GM21723 (cell line): ENCODE measurements around the gene NPB.

Source experiments
- ATAC-seq: cut with Tn5 transposase; IDR thresholded peaks from one replicate; pipeline ENCODE4 v1.9.1; 2021; ENCODE audit warnings: mild to moderate bottlenecking, moderate library complexity; ENCODE audit not compliant: unreplicated experiment

NPB gene

GRCh38 chr17:81924557-81925532, 22.8 kb downstream of the NPB start:
- ATAC-seq: no peak

- no peak for ATAC-seq
These were observed 23.9 kb downstream of the NPB start for GRCh38 chr17:81925860-81926450.

GRCh38 chr17:81926451-81927151, 24.6 kb downstream of the NPB start:
- ATAC-seq: peak; percentile 17

GRCh38 chr17:81927152-81927652, 25.2 kb downstream of the NPB start:
- ATAC-seq: peak; percentile 2

- ATAC-seq: peak; percentile 60
These were observed 25.9 kb downstream of the NPB start, which contains the start of gene MAFG for GRCh38 chr17:81927653-81928543. TSS of gene MAFG (minus strand) at chr17:81927735. CDS start at chr17:81923185, 4,550 bp downstream.

GRCh38 chr17:81928544-81929252, 26.7 kb downstream of the NPB start:
- ATAC-seq: no peak

GRCh38 chr17:81929253-81930141, 27.5 kb downstream of the NPB start:
- no peak for ATAC-seq

- no peak for ATAC-seq
These were observed 28.4 kb downstream of the NPB start for GRCh38 chr17:81930142-81931125.

- ATAC-seq: no peak
These were observed 29.1 kb downstream of the NPB start for GRCh38 chr17:81931189-81931556.

- ATAC-seq: no peak
These were observed 29.7 kb downstream of the NPB start for GRCh38 chr17:81931557-81932332.

GRCh38 chr17:81932333-81932983, 30.4 kb downstream of the NPB start:
- no peak for ATAC-seq

GRCh38 chr17:81933178-81933699, 31.2 kb downstream of the NPB start:
- no peak for ATAC-seq

- ATAC-seq: no peak
These were observed 32.2 kb downstream of the NPB start for GRCh38 chr17:81934098-81934757.

GRCh38 chr17:81934850-81935708, 33.0 kb downstream of the NPB start:
- ATAC-seq: no peak

GRCh38 chr17:81935709-81936084, 33.7 kb downstream of the NPB start:
- no peak for ATAC-seq
